ENCODE measurements around the gene KATNA1. TPM values are rescaled to one million over a fixed set of nuclear protein-coding genes. Genes with fewer than 3 reads are reported as not detected.

The KATNA1 gene
- total RNA-seq: 27.3 and 30.7 TPM in 2 replicates

GRCh38 chr6:149648148-149649145, at the start of gene KATNA1:
Gene KATNA1, minus strand, starts transcription at chr6:149648714. Its CDS starts 10,167 bp downstream, at chr6:149638547.

GRCh38 chr6:149565527-149566409, 82.7 kb downstream of the KATNA1 start, which contains the start of gene GINM1:
Gene GINM1, plus strand, starts transcription at chr6:149566375. Its CDS starts 40 bp downstream, at chr6:149566415.

GRCh38 chr6:149545754-149546471, 102.6 kb downstream of the KATNA1 start, which contains the start of gene PPIL4:
Gene PPIL4, minus strand, starts transcription at chr6:149546043. Its CDS starts 38 bp downstream, at chr6:149546005.

Other genes starting within 250 kb of the KATNA1 start
- 1.7 and 3.2 TPM in 2 replicates for gene SUMO4, start 248.5 kb downstream of the KATNA1 start, total RNA-seq
- 0.15 and 0.17 TPM in 2 replicates for gene ZC3H12D, start 163.7 kb downstream of the KATNA1 start, total RNA-seq
- 30.6 and 49.7 TPM in 2 replicates for gene PPIL4, start 102.7 kb downstream of the KATNA1 start, total RNA-seq
- 56.6 and 68.5 TPM in 2 replicates for gene GINM1, start 82.3 kb downstream of the KATNA1 start, total RNA-seq
- gene LATS1, start 69.4 kb upstream of the KATNA1 start, total RNA-seq: 8.8 and 11.1 TPM in 2 replicates
- gene NUP43, start 97.8 kb upstream of the KATNA1 start, total RNA-seq: 16.9 and 31.1 TPM in 2 replicates
- 96.8 and 230 TPM in 2 replicates for gene PCMT1, start 101.0 kb upstream of the KATNA1 start, total RNA-seq
- gene LRP11, start 215.6 kb upstream of the KATNA1 start, total RNA-seq: 125 and 158 TPM in 2 replicates
- gene RAET1E, start 249.4 kb upstream of the KATNA1 start, total RNA-seq: 2.2 and 4.8 TPM in 2 replicates